Panc1 (cell line): ENCODE results near the gene CGREF1.

Experiments used
- POLR2AphosphoS5 ChIP-seq: IDR thresholded peaks from 2 replicates; pipeline ENCODE4 v1.6.1; 2012; ENCODE audit warnings: mild to moderate bottlenecking, low read depth, low read length, moderate library complexity
- TF ChIP-seq, protein P1 (sequence below): fragments of 450-650 bp; IDR thresholded peaks from 2 replicates; pipeline ENCODE4 v1.5.1; 2017; ENCODE audit warnings: mild to moderate bottlenecking
- TF ChIP-seq, protein P2 (sequence below), 2 experiments: IDR thresholded peaks; 2 replicates each; pipeline ENCODE4 v1.6.1; 2011 to 2012; ENCODE audit warnings: low read depth in 2 of 2, control low read depth in 1 of 2, low read length in 1 of 2, mild to moderate bottlenecking in 1 of 2, moderate library complexity in 1 of 2; ENCODE audit not compliant: insufficient read depth in 1 of 2

DNA sequence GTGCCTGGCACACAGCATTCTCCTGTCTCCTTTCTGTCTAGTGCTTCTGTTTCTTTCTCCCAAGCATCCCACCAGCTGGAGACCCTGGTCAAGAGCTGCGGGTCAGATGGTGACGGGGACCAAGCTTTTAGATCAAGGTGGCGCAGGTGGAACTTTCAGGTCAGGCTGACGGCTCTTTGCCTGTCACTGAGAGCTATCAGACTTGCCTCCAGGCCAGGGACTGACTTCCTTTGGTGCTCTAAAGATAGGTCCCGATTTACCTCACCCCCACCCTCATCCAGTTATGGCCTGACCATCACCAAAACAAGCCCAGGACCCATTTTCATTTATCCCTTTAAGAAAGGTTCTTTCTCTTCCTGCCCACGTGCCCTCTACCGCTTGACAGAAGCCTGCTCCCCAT lies 41.7 kb downstream of the CGREF1 start:
- TF ChIP-seq, protein P1, sequence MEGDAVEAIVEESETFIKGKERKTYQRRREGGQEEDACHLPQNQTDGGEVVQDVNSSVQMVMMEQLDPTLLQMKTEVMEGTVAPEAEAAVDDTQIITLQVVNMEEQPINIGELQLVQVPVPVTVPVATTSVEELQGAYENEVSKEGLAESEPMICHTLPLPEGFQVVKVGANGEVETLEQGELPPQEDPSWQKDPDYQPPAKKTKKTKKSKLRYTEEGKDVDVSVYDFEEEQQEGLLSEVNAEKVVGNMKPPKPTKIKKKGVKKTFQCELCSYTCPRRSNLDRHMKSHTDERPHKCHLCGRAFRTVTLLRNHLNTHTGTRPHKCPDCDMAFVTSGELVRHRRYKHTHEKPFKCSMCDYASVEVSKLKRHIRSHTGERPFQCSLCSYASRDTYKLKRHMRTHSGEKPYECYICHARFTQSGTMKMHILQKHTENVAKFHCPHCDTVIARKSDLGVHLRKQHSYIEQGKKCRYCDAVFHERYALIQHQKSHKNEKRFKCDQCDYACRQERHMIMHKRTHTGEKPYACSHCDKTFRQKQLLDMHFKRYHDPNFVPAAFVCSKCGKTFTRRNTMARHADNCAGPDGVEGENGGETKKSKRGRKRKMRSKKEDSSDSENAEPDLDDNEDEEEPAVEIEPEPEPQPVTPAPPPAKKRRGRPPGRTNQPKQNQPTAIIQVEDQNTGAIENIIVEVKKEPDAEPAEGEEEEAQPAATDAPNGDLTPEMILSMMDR = no peak
- TF ChIP-seq, protein P2, sequence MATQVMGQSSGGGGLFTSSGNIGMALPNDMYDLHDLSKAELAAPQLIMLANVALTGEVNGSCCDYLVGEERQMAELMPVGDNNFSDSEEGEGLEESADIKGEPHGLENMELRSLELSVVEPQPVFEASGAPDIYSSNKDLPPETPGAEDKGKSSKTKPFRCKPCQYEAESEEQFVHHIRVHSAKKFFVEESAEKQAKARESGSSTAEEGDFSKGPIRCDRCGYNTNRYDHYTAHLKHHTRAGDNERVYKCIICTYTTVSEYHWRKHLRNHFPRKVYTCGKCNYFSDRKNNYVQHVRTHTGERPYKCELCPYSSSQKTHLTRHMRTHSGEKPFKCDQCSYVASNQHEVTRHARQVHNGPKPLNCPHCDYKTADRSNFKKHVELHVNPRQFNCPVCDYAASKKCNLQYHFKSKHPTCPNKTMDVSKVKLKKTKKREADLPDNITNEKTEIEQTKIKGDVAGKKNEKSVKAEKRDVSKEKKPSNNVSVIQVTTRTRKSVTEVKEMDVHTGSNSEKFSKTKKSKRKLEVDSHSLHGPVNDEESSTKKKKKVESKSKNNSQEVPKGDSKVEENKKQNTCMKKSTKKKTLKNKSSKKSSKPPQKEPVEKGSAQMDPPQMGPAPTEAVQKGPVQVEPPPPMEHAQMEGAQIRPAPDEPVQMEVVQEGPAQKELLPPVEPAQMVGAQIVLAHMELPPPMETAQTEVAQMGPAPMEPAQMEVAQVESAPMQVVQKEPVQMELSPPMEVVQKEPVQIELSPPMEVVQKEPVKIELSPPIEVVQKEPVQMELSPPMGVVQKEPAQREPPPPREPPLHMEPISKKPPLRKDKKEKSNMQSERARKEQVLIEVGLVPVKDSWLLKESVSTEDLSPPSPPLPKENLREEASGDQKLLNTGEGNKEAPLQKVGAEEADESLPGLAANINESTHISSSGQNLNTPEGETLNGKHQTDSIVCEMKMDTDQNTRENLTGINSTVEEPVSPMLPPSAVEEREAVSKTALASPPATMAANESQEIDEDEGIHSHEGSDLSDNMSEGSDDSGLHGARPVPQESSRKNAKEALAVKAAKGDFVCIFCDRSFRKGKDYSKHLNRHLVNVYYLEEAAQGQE (IDR thresholded peaks at IDR 0.05; ENCODE audit: insufficient read depth in 1 of 2, low read depth in 2 of 2, low read length in 1 of 2) = no peak
- TF ChIP-seq POLR2AphosphoS5 = no peak
